Esophagus muscularis mucosa (tissue), 4 donors: Measurements from ENCODE around the gene SIVA1. TPM values are rescaled to one million over a fixed set of nuclear protein-coding genes. Genes with fewer than 3 reads are reported as not detected.
A peak's percentile ranks its signal among the peaks of the same experiment; 100 is the strongest.

Experiments used
- DNase-seq: peaks from one replicate; pipeline ENCODE4 v3.0.0-alpha.2; 2017; ENCODE audit errors: extremely low spot score
- H3K27ac ChIP-seq, 4 donors: fragments of 200-600 bp; sonication (generic); replicated peaks in 1 of 4; 1 replicate in 3 of 4; 2 replicates in 1 of 4; pipeline ENCODE4 v1.5.1; 2016 to 2019; ENCODE audit warnings: mild to moderate bottlenecking in 1 of 4
- H3K27me3 ChIP-seq, 4 donors: fragments of 200-600 bp; sonication (generic); one replicate each; pipeline versions ENCODE4 v1.5.1 to v1.6.0; 2016 to 2019
- H3K36me3 ChIP-seq, 4 donors: fragments of 200-600 bp; sonication (generic); one replicate each; pipeline ENCODE4 v1.5.1; 2016 to 2019
- H3K4me1 ChIP-seq, 4 donors: fragments of 200-600 bp; sonication (generic); one replicate each; pipeline ENCODE4 v1.5.1; 2016 to 2019
- H3K4me3 ChIP-seq, 4 donors: fragments of 200-600 bp; sonication (generic); 1 replicate in 2 of 4; 2 replicates in 2 of 4; pipeline ENCODE4 v1.5.1; 2016 to 2019; ENCODE audit warnings: mild to moderate bottlenecking in 4 of 4, moderate library complexity in 1 of 4
- H3K9me3 ChIP-seq, 4 donors: fragments of 200-600 bp; sonication (generic); 1 replicate in 3 of 4; 2 replicates in 1 of 4; pipeline ENCODE4 v1.5.1; 2016 to 2019
- EP300 ChIP-seq: sonication (generic); formaldehyde crosslinking; IDR thresholded peaks from one replicate; pipeline ENCODE4 v1.6.1; 2017; ENCODE audit warnings: antibody characterized with exemption
- POLR2A ChIP-seq: fragments of 450-650 bp; IDR thresholded peaks from one replicate; pipeline ENCODE4 v1.6.1; 2017; ENCODE audit warnings: antibody characterized with exemption, moderate library complexity, mild to moderate bottlenecking, low read depth
- POLR2AphosphoS5 ChIP-seq, 2 donors: sonication (generic); formaldehyde crosslinking; IDR thresholded peaks; one replicate each; pipeline ENCODE4 v1.6.1; 2017; ENCODE audit warnings: antibody characterized with exemption in 2 of 2
- WGBS: methylation state at CpG from one replicate; pipeline ENCODE4 v1.1.5; 2018; 5-methylcytosine and 5-hydroxymethylcytosine counted together
- intact Hi-C: fragments of 100-400 bp; cut with DNase I; formaldehyde crosslinking; loops from one replicate; pipeline ENCODE4 v1.15.1; 2023
- total RNA-seq, 4 donors: library from RNA; depleted of rRNA; stranded (reverse); fragments of >200 nt; gene quantifications; one replicate each; pipeline versions ENCODE4 v1.1.0 to v1.2.1, GENCODE V29; 2016
- TF ChIP-seq, protein P1 (sequence below), 3 experiments: fragments of 200-600 bp in 2 of 3; fragments of 450-650 bp in 1 of 3; sonication (generic) in 2 of 3; IDR thresholded peaks; one replicate each; pipeline ENCODE4 v1.5.1; 2017 to 2019; ENCODE audit warnings: antibody characterized with exemption in 3 of 3, mild to moderate bottlenecking in 2 of 3, moderate library complexity in 1 of 3

Gene SIVA1
- total RNA-seq, 4 donors from 2014 or later = 207 to 324 (median 290) TPM

- Histone ChIP-seq H3K4me3 (no peak overlapping the region), H3K9me3 (peaks cover 0 to 8% (median 3%) of the 10 kb centered on the region in 4 donors), H3K27me3 (no peaks in the 10 kb centered on the region), H3K4me1 (peaks cover 5 to 15% (median 11%) of the 10 kb centered on the region in 4 donors), H3K36me3 (peaks cover 26 to 43% (median 41%) of the 10 kb centered on the region in 4 donors), H3K27ac (peak overlapping the region; percentile 45 to 56 (median 52))
- peak; percentile 97 for DNase-seq
- TF ChIP-seq POLR2AphosphoS5 (IDR thresholded peaks at IDR 0.05) = peak; percentile 33 to 69
- no peak for TF ChIP-seq EP300
- TF ChIP-seq, protein P1, sequence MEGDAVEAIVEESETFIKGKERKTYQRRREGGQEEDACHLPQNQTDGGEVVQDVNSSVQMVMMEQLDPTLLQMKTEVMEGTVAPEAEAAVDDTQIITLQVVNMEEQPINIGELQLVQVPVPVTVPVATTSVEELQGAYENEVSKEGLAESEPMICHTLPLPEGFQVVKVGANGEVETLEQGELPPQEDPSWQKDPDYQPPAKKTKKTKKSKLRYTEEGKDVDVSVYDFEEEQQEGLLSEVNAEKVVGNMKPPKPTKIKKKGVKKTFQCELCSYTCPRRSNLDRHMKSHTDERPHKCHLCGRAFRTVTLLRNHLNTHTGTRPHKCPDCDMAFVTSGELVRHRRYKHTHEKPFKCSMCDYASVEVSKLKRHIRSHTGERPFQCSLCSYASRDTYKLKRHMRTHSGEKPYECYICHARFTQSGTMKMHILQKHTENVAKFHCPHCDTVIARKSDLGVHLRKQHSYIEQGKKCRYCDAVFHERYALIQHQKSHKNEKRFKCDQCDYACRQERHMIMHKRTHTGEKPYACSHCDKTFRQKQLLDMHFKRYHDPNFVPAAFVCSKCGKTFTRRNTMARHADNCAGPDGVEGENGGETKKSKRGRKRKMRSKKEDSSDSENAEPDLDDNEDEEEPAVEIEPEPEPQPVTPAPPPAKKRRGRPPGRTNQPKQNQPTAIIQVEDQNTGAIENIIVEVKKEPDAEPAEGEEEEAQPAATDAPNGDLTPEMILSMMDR (IDR thresholded peaks at IDR 0.05) = peak in 2 of 3 experiments; percentile 91 to 97
- intact Hi-C loops = loop anchor here (1.0 kb wide), 1 partner anchor 58 kb away; no protein-coding TSS in a partner anchor
- WGBS = 21% methylated on average over 4 of the region's 25 CpGs
Observed at GRCh38 chr14:104768437-104769323, 15.7 kb downstream of the SIVA1 start.

GRCh38 chr14:104769324-104770071 is 16.6 kb downstream of the SIVA1 start:
- Histone ChIP-seq H3K4me1 (peaks cover 5 to 15% (median 11%) of the 10 kb centered on the region in 4 donors), H3K27me3 (no peaks in the 10 kb centered on the region), H3K4me3 (no peak overlapping the region), H3K9me3 (peaks cover 0 to 8% (median 3%) of the 10 kb centered on the region in 4 donors), H3K27ac (peak overlapping the region in 2 of 4 donors; percentile 54 to 56), H3K36me3 (peaks cover 28 to 51% (median 49%) of the 10 kb centered on the region in 4 donors)
- intact Hi-C loops = no loop called here
- TF ChIP-seq EP300 = no peak
- no peak for TF ChIP-seq POLR2AphosphoS5 (IDR thresholded peaks at IDR 0.05)
- TF ChIP-seq POLR2A = no peak
- TF ChIP-seq, protein P1 (IDR thresholded peaks at IDR 0.05) = no peak
- DNase-seq = no peak
- 78% methylated on average over 14 of the region's 18 CpGs for WGBS

DNA sequence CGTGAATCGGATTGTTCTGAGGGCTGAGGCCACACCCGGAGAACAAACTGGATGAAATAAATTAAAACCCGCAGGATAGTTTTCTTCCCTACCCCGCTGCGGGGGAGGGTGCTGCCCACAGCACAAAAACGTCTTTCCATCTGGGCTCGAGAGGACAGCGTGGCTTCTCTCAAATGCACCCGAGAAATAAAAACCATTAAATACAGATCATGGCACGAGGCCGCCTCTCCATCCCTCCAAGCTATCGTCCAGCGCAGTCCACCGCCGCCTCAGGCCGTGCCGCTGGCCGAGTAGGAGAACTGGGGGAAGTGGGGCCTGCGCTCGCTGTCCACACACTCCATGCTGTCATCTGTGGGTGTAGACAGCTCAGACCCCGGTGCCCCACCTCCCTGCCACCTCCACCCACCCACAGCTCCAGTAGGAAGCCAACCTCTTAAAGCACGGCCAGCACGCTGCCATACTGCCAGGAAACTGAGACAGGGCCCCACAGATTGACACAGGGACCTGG is 17.2 kb downstream of the SIVA1 start:
- 70% methylated on average over 18 of the region's 24 CpGs for WGBS
- Histone ChIP-seq H3K4me1 (peaks cover 5 to 15% (median 11%) of the 10 kb centered on the region in 4 donors), H3K36me3 (peaks cover 32 to 58% (median 55%) of the 10 kb centered on the region in 4 donors), H3K4me3 (no peak overlapping the region), H3K9me3 (peaks cover 0 to 8% (median 3%) of the 10 kb centered on the region in 4 donors), H3K27me3 (no peaks in the 10 kb centered on the region), H3K27ac (no peak overlapping the region)
- intact Hi-C loops = no loop called here
- TF ChIP-seq POLR2AphosphoS5 (IDR thresholded peaks at IDR 0.05) (no peak), POLR2A (no peak), EP300 (no peak)
- TF ChIP-seq, protein P1 (IDR thresholded peaks at IDR 0.05) = no peak
- DNase-seq = no peak

DNA sequence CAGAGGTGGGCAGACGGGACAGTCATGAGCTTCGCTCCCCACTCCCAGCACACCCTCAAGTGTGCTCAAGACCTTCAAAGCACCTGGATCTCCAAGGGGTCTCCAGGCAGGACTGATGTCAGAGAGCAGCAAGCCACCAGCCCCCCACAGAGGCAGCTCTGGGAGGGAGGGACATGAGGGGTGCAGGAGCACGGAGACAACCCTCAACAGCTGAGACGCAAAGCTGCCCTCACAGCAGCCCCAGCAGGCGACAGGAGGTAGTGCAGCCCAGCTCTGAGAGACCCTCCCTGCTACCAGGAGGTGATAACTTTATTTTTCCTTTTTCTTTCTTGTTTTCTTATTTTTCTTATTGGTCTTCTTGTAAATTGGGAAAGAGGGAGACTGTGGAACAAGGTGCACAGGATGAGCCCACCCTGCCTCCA is 17.9 kb downstream of the SIVA1 start:
- Histone ChIP-seq H3K9me3 (peaks cover 0 to 8% (median 3%) of the 10 kb centered on the region in 4 donors), H3K27me3 (no peaks in the 10 kb centered on the region), H3K36me3 (peaks cover 32 to 65% (median 62%) of the 10 kb centered on the region in 4 donors), H3K4me3 (no peak overlapping the region), H3K4me1 (peaks cover 5 to 15% (median 11%) of the 10 kb centered on the region in 4 donors), H3K27ac (no peak overlapping the region)
- 98% methylated on average over 4 of the region's 5 CpGs for WGBS
- TF ChIP-seq, protein P1 (IDR thresholded peaks at IDR 0.05) = peak in 2 of 3 experiments; percentile 15 to 53
- TF ChIP-seq POLR2A = no peak
- DNase-seq = no peak
- intact Hi-C loops = no loop called here
